ENCODE results near the gene EYA3.

GRCh38 chr1:28104866-28105467, 16.6 kb upstream of the EYA3 start:
- no peak for TF ChIP-seq POLR2A (IDR thresholded peaks at IDR 0.05)
- TF ChIP-seq CTCF (IDR thresholded peaks at IDR 0.05): no peak
- TF ChIP-seq POLR2AphosphoS5 (IDR thresholded peaks at IDR 0.05): no peak
- TF ChIP-seq EP300 (IDR thresholded peaks at IDR 0.05): no peak

All from gastroesophageal sphincter (tissue), 3 donors.